Left ventricle myocardium inferior (tissue), 1 donor: ENCODE results near the gene PACSIN1. TPM values are rescaled to one million over a fixed set of nuclear protein-coding genes. Genes with fewer than 3 reads are reported as not detected.

ENCODE experiments used
- DNase-seq: peaks from one replicate; pipeline ENCODE4 v3.0.0-alpha.2; 2020
- H3K27ac ChIP-seq: fragments of 200-600 bp; replicated peaks from 2 replicates; pipeline ENCODE4 v1.8.0; 2021
- H3K27me3 ChIP-seq: fragments of 200-600 bp; 2 replicates; pipeline ENCODE4 v1.8.0; 2021; ENCODE audit warnings: low read depth
- H3K36me3 ChIP-seq: fragments of 200-600 bp; 2 replicates; pipeline ENCODE4 v1.8.0; 2021
- H3K4me1 ChIP-seq: fragments of 200-600 bp; 2 replicates; pipeline ENCODE4 v1.8.0; 2021
- H3K4me3 ChIP-seq: fragments of 200-600 bp; 2 replicates; pipeline ENCODE4 v1.8.0; 2021; ENCODE audit warnings: mild to moderate bottlenecking, moderate library complexity
- H3K9me3 ChIP-seq: fragments of 200-600 bp; replicated peaks from 2 replicates; pipeline ENCODE4 v1.8.0; 2021
- CTCF ChIP-seq: fragments of 200-600 bp; IDR thresholded peaks from 2 replicates; pipeline ENCODE4 v1.8.0; 2021; ENCODE audit warnings: antibody characterized with exemption, mild to moderate bottlenecking, borderline replicate concordance
- intact Hi-C: fragments of 100-400 bp; cut with micrococcal nuclease; formaldehyde crosslinking; loops from one replicate; pipeline ENCODE4 v1.11.0; 2022
- total RNA-seq: library from RNA; stranded (reverse); fragmentation: NEBNext Ultra II Directional; extraction: Animal tissue kit (Norgen Biotek cat#: 25700); gene quantifications from one replicate; pipeline ENCODE4 v1.2.1, GENCODE V29; 2021
- donor health status: DM: no; HTN: yes; CAD: no; lungs with severe emphysema.

The PACSIN1 gene
- total RNA-seq, 1 donor from 2014 or later = 15.2 TPM

DNA sequence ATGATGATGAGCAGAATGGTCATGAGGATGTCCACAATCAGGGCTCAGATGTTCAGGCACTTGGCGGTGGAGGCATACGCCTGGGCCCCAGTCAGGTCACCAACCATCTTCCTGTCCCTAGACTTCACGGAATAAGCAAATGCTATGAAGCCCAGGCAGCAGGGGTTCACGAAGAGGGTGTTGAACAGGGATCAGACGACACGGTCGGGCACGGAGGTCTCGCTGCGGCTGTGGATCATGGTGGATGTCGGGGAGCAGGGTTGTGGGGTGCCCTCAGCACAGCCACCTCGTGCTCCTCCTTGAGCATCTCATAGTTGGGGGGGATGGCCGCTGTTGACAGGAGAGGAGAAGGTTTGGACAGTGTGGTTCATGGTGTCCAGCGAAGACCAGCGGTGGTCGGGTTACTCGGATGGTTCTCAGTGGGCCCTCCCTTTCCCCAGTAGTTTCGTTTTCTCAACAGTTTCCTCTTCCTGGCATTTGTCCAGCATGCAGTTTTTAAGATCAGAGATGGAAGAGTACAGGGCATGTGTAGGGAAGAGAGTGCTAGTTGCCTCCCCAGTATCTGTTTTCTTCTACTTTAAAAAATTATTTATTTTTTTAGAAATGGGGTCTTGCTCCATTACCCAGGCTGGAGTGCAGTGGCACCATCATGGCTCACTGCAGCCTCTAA, 110.5 kb downstream of the PACSIN1 start:
- no peaks in the 10 kb centered on the region for H3K27me3 ChIP-seq
- DNase-seq = no peak
- H3K4me1 ChIP-seq = no peaks in the 10 kb centered on the region
- H3K27ac ChIP-seq = no peak overlapping the region
- H3K4me3 ChIP-seq = no peak overlapping the region
- no peaks in the 10 kb centered on the region for H3K9me3 ChIP-seq
- no peak for TF ChIP-seq CTCF
- intact Hi-C loops = no loop called here
- no peaks in the 10 kb centered on the region for H3K36me3 ChIP-seq

GRCh38 chr6:34578445-34579262, 112.8 kb downstream of the PACSIN1 start:
- no peaks in the 10 kb centered on the region for H3K9me3 ChIP-seq
- DNase-seq = no peak
- intact Hi-C loops = no loop called here

GRCh38 chr6:34580707-34581560, 115.1 kb downstream of the PACSIN1 start:
- intact Hi-C loops = no loop called here
- peaks cover 16% of the 10 kb centered on the region for H3K4me1 ChIP-seq
- H3K9me3 ChIP-seq = no peaks in the 10 kb centered on the region
- no peak overlapping the region for H3K4me3 ChIP-seq
- no peaks in the 10 kb centered on the region for H3K36me3 ChIP-seq
- no peak for DNase-seq
- TF ChIP-seq CTCF = no peak
- no peaks in the 10 kb centered on the region for H3K27me3 ChIP-seq
- no peak overlapping the region for H3K27ac ChIP-seq

More at GRCh38 chr6:34578445-34579262, 112.8 kb downstream of the PACSIN1 start:
- H3K27me3 ChIP-seq = no peaks in the 10 kb centered on the region
- H3K4me1 ChIP-seq = no peaks in the 10 kb centered on the region
- H3K36me3 ChIP-seq = no peaks in the 10 kb centered on the region
- no peak overlapping the region for H3K4me3 ChIP-seq
- TF ChIP-seq CTCF = no peak
- no peak overlapping the region for H3K27ac ChIP-seq

DNA sequence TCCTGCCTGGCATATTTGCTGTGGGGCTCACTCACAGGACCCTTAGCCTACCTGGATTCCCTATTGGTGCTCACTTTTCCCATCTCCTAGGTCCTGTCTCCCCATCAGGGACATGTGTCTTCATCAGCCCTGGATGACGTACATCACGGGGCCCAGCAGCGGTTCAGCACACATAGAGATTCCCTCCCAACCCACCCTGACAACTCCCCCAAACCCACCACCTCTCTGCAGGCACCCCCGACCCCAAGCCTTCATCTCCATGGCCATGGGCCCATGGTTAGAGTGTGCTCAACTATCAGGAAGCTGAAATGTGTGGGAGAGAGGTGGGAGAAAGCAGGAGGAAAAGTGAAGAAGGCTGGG, 115.7 kb downstream of the PACSIN1 start:
- H3K4me3 ChIP-seq = no peak overlapping the region
- no peaks in the 10 kb centered on the region for H3K9me3 ChIP-seq
- no peak for DNase-seq
- H3K4me1 ChIP-seq = peaks cover 22% of the 10 kb centered on the region
- no peaks in the 10 kb centered on the region for H3K27me3 ChIP-seq
- no peak overlapping the region for H3K27ac ChIP-seq
- no peaks in the 10 kb centered on the region for H3K36me3 ChIP-seq
- TF ChIP-seq CTCF = no peak
- intact Hi-C loops = no loop called here

GRCh38 chr6:34583461-34583860, 117.6 kb downstream of the PACSIN1 start:
- Histone ChIP-seq H3K27ac (no peak overlapping the region), H3K9me3 (no peaks in the 10 kb centered on the region), H3K36me3 (peaks cover 11% of the 10 kb centered on the region), H3K4me1 (peaks cover 28% of the 10 kb centered on the region), H3K27me3 (no peaks in the 10 kb centered on the region), H3K4me3 (no peak overlapping the region)
- no peak for DNase-seq
- intact Hi-C loops = no loop called here
- no peak for TF ChIP-seq CTCF
